OCI-LY3 (cell line): Measurements from ENCODE around the gene RNASE12.

Experiments used
- CTCF ChIP-seq: fragments of 200-600, 300-600 bp; sonication (generic); IDR thresholded peaks from 2 replicates; pipeline ENCODE4 v1.5.1; 2014; ENCODE audit warnings: antibody characterized with exemption, low read length, low read depth
- EZH2phosphoT487 ChIP-seq: fragments of 200-600 bp; shearing (Covaris generic); IDR thresholded peaks from 2 replicates; pipeline ENCODE4 v1.6.1; 2018; ENCODE audit warnings: antibody characterized with exemption, mixed run types, low read depth

- TF ChIP-seq EZH2phosphoT487 (no peak), CTCF (no peak)
Observed at GRCh38 chr14:20632831-20633691, 41.9 kb upstream of the RNASE12 start.
